Hematopoietic multipotent progenitor cell treated with erythropoietin and hydrocortisone succinate and interleukin-3 and kit ligand, for 6 days (in vitro differentiated cells): Measurements from ENCODE around the gene CYP46A1.
"Not testable (repeated sequence)": the region's sequence is repeated elsewhere in the genome, so short reads cannot be mapped to it uniquely, and the experiment has no call there.

Experiments used
- DNase-seq: peaks from one replicate; pipeline ENCODE4 v3.0.0-alpha.2; 2015

The CYP46A1 gene

GRCh38 chr14:99658218-99658845 lies 25.8 kb upstream of the CYP46A1 start:
- DNase-seq: no peak

- no peak for DNase-seq
Observed at GRCh38 chr14:99659333-99659741, 24.8 kb upstream of the CYP46A1 start.

GRCh38 chr14:99660006-99660566 lies 24.0 kb upstream of the CYP46A1 start:
- no peak for DNase-seq

- DNase-seq: no peak
Observed at GRCh38 chr14:99660794-99661193, 23.3 kb upstream of the CYP46A1 start.

- not testable (repeated sequence) for DNase-seq
Observed at GRCh38 chr14:99661206-99661605, 22.9 kb upstream of the CYP46A1 start.

GRCh38 chr14:99662846-99663245 lies 21.3 kb upstream of the CYP46A1 start:
- no peak for DNase-seq

GRCh38 chr14:99663386-99664057 lies 20.6 kb upstream of the CYP46A1 start:
- DNase-seq: no peak

- no peak for DNase-seq
Observed at GRCh38 chr14:99664058-99664936, 19.8 kb upstream of the CYP46A1 start.

- DNase-seq: no peak
Observed at GRCh38 chr14:99664937-99665273, 19.2 kb upstream of the CYP46A1 start.

GRCh38 chr14:99666533-99666932 lies 17.6 kb upstream of the CYP46A1 start:
- DNase-seq: no peak

GRCh38 chr14:99667045-99667444 lies 17.1 kb upstream of the CYP46A1 start:
- DNase-seq: no peak

GRCh38 chr14:99667821-99668220 lies 16.3 kb upstream of the CYP46A1 start:
- DNase-seq: peak; percentile 22

- DNase-seq: no peak
Observed at GRCh38 chr14:99668307-99669295, 15.5 kb upstream of the CYP46A1 start.

GRCh38 chr14:99670361-99671234 lies 13.5 kb upstream of the CYP46A1 start:
- no peak for DNase-seq

GRCh38 chr14:99671235-99672224 lies 12.6 kb upstream of the CYP46A1 start:
- DNase-seq: no peak

- DNase-seq: peak; percentile 34
Observed at GRCh38 chr14:99672506-99673304, 11.4 kb upstream of the CYP46A1 start.

- no peak for DNase-seq
Observed at GRCh38 chr14:99673305-99674063, 10.6 kb upstream of the CYP46A1 start.

- no peak for DNase-seq
Observed at GRCh38 chr14:99674064-99674650, 9.9 kb upstream of the CYP46A1 start.
